GM12874 (cell line): Measurements from ENCODE around the gene ALDH1L2.

ENCODE experiments used
- TF ChIP-seq, protein P1 (sequence below): IDR thresholded peaks from 2 replicates; pipeline ENCODE4 v1.5.1; 2011; ENCODE audit warnings: low read depth, mild to moderate bottlenecking, control low read depth, low read length, moderate library complexity; ENCODE audit not compliant: insufficient read depth

Gene ALDH1L2

DNA sequence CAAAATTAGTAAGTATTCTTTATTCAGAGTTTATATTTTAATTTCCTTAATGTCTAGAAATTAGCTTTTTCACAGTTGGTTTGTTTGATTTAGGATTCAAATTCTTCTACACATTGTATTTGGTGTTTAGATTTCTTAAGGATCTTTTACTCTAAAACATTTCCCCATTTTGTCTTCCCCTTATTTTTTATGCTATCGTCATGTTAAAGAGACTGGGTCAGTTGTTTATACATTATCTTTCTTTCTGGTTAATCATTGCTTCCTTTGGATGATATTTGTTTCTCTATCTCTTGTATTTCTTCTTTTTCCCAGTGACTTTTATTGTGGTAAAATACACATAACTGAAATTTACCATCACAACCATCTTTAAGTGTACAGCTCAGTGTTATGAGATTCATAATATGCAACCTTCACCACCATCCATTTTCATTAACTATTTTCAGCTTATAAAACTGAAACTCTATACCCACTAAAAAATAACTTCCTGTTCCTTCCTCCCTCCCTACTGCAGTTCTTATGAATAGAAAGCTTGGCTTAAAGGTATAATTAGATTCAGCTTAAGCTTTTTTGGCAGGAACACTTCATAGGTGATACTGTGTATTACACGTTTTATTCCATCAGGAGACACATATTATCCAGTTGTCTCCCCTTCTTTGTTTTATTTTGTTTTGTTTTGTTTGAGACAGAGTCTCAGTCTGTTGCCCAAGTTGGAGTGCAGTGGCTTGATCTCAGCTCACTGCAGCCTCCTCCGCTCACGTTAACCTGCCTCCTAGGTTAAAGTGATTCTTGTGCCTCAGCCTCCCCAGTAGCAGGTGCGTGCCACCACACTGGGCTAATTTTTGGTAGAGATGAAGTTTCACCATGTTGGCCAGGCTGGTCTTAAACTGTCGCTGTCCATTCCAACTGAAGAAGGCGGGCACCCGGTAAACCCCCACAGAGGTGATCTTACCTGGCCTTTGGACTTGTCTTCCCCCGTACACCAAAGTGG, 53.1 kb downstream of the ALDH1L2 start:
- TF ChIP-seq, protein P1, sequence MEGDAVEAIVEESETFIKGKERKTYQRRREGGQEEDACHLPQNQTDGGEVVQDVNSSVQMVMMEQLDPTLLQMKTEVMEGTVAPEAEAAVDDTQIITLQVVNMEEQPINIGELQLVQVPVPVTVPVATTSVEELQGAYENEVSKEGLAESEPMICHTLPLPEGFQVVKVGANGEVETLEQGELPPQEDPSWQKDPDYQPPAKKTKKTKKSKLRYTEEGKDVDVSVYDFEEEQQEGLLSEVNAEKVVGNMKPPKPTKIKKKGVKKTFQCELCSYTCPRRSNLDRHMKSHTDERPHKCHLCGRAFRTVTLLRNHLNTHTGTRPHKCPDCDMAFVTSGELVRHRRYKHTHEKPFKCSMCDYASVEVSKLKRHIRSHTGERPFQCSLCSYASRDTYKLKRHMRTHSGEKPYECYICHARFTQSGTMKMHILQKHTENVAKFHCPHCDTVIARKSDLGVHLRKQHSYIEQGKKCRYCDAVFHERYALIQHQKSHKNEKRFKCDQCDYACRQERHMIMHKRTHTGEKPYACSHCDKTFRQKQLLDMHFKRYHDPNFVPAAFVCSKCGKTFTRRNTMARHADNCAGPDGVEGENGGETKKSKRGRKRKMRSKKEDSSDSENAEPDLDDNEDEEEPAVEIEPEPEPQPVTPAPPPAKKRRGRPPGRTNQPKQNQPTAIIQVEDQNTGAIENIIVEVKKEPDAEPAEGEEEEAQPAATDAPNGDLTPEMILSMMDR = no peak

DNA sequence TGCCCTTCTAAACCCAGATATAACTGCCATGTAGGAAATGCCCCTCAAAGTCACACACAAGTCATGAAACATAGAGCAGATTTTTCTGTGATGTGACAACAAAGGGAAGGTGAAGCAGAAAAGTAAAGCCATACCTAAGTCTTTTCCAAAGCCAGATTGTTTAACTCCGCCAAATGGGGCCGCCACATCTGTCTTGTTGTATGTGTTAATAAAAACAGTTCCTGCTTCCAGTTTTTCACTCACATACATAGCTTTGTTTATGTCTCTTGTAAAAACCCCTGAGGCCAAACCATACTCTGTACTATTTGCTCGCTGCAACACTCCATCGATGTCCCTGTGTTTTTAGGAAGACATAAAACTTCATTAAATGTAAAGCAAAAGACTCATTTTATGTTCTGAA, 57.8 kb downstream of the ALDH1L2 start:
- TF ChIP-seq, protein P1 = no peak

DNA sequence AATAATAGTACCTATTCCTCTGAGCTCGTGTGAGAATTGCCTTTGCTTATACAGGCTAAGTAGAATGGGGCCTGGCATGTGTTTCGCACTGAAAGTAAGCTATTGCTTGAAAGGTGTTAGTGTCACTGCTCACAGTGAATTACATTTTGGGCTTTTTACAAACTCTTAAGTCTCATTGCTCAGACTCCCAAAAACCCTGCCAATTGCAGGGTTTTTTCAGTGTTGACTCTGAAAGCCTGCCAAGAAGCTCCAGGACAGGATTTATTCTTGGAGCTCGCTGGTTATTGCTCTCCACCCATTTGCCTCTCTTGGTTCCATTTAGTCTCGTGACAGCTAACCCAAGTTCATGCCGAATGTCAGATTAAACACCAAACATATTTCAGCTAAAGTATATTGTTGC, 58.4 kb downstream of the ALDH1L2 start:
- TF ChIP-seq, protein P1 = no peak

DNA sequence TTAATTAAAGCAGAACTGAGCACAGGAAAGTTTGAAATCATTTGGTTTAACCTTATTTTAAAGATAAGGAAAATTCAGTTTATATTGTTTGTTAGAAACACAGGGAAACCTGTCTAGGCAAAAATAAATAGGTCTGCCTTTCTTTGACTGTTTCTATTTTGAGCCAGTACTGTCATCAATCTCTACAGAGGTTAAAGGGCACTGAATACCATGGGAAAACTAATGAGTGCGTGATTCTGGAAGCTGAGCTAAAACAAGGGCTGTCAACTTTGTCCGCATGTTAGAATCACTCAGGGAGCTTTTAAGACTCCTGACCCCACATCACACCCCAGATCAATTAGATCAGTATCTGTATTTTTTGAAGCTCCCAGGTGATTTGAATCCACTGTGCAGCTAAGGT, 59.3 kb downstream of the ALDH1L2 start:
- TF ChIP-seq, protein P1 = no peak

DNA sequence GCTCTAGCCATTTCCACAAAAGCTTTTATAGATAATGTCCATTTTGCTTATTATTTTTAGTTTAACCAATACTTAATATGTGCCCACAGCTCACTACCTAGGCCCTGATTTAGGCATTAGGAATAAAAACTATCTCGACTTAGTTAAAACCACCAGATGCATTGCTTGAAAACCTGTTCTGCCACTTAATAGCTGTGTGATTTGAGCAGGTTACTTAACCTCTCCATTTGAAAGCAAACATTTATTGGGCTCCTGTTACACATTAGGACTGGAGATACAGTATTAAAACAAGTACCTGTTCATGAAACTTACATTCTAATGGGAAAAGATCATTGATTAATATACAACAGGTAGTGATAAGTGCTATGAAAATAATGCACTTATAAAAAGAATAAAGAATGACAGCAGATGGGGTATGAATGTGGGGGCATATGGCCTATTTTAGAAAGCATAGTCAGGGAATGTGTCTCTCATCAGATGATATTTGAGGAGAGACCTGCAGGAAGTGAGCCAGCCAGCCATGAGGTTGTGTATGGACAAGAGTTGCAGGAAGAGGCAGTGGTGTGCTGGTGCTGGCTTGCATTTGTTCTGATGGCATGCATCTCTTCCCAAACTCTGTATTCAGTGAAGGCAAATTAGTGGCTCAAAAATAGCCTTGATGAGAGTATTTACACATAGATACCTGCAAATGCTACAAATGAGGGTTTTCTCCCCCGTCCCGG, 63.9 kb downstream of the ALDH1L2 start:
- TF ChIP-seq, protein P1 = no peak

DNA sequence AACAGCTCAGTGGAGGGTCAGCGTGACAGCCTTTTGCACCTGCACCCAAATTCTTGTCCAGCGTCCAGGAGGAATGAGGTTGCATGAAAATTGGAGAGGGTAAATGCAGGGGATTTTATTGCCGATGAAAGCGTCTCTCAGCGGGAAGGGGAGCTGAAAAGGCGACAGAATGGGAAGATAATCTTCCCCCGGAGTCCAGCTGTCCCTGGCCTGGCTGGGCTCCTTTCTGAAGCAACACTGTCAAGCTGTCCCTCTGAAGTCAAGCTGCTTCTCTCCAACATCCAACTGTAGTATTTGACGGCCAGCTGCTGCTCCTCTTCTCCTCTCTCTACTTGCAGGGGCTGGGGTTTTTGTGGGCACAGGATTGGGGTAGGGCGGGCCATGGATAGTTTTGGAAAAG, 65.5 kb downstream of the ALDH1L2 start:
- TF ChIP-seq, protein P1 = no peak

DNA sequence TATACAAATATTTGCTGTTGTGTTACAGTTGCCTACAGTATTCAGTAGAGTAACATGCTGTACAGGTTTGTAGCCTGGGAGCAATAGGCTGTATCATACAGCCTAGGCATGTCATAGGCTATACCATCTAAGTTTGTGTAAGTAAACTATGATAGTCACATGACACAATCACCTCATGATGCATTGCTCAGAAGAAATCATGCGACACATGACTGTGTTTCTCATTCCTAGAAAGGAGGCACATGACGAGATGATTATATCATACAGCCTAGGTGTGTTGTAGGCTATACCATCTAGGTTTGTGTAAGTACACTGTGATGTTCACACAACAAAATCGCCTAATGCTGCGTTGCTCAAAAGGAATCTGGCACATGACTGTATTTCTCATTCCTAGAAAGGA, 66.2 kb downstream of the ALDH1L2 start:
- TF ChIP-seq, protein P1 = no peak
